Peyer's patch (tissue), 4 donors: ENCODE data around the gene TBC1D2B. TPM values are rescaled to one million over a fixed set of nuclear protein-coding genes. Genes with fewer than 3 reads are reported as not detected.

ENCODE experiments used
- DNase-seq, 3 donors: peaks; one replicate each; pipeline ENCODE4 v3.0.0-alpha.2; 2017 to 2019
- H3K27ac ChIP-seq, 4 donors: fragments of 200-600 bp; sonication (generic); one replicate each; pipeline ENCODE4 v1.5.1; 2016 to 2019
- H3K27me3 ChIP-seq, 2 donors: fragments of 200-600 bp; sonication (generic); one replicate each; pipeline ENCODE4 v1.5.1; 2019
- H3K36me3 ChIP-seq, 3 donors: fragments of 200-600 bp; sonication (generic); one replicate each; pipeline ENCODE4 v1.5.1; 2016 to 2019
- H3K4me1 ChIP-seq, 4 donors: fragments of 200-600 bp; sonication (generic); one replicate each; pipeline ENCODE4 v1.5.1; 2016 to 2019
- H3K4me3 ChIP-seq, 4 donors: fragments of 200-600 bp; sonication (generic); 1 replicate in 3 of 4; 2 replicates in 1 of 4; pipeline ENCODE4 v1.5.1; 2016 to 2019; ENCODE audit warnings: mild to moderate bottlenecking in 1 of 4
- H3K9me3 ChIP-seq, 4 donors: fragments of 200-600 bp; sonication (generic); one replicate each; pipeline ENCODE4 v1.5.1; 2016 to 2019; ENCODE audit warnings: mild to moderate bottlenecking in 1 of 4
- POLR2A ChIP-seq, 2 donors: fragments of 450-650 bp; IDR thresholded peaks; one replicate each; pipeline ENCODE4 v1.5.1; 2017; ENCODE audit warnings: antibody characterized with exemption in 2 of 2, mild to moderate bottlenecking in 2 of 2, moderate library complexity in 2 of 2
- total RNA-seq, 4 donors: library from RNA; depleted of rRNA; stranded (reverse); fragments of >200 nt; gene quantifications; one replicate each; pipeline ENCODE4 v1.1.0, GENCODE V29; 2016
- TF ChIP-seq, protein P1 (sequence below), 6 experiments: fragments of 450-650 bp in 4 of 6; fragments of 200-600 bp in 2 of 6; sonication (generic) in 1 of 6; IDR thresholded peaks; one replicate each; pipeline ENCODE4 v1.5.1; 2017 to 2019; ENCODE audit warnings: antibody characterized with exemption in 6 of 6, mild to moderate bottlenecking in 3 of 6, moderate library complexity in 1 of 6

The TBC1D2B gene
- total RNA-seq, 4 donors from 2014 or later: 52.9 to 94.9 (median 72.4) TPM

DNA sequence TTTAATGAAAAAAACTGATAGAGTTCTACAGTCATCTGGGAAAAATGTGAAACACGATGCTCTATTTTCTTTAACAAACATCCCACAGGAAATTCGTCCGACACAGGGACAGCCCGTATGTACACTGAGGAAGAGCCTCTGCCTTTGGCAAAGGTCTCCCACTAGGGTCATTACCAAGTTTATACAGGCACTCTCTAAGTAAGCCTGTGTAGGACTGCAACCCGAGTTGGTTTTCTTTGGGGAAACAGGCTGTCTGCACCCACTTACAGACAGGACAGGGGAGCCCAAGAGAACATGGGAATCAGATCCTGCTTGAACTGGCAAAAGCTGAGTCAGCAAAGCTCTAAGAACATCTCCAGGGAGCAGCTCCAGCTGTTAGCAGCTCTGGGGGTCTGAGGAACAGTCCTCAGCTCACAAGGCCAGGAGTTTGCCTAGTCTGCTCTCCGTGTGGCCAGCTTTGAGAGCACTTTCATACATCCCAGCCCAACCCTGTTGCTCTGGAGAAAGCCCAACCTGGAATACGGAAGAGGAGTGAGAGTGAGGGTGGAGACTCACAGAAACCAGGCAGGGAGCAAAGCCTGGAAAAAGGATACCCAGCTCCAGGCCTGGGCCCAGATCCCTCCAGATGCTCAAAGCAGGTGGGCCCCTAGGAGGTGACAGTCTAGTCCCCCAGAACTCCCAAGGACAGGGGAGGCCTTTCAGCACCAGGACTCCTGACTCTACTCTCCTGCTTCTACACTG is 1.9 kb downstream of the TBC1D2B start:
- Histone ChIP-seq H3K4me1 (peaks cover 0 to 60% (median 3%) of the 10 kb centered on the region in 4 donors), H3K27ac (peak overlapping the region; percentile 85 to 97 (median 93)), H3K27me3 (no peaks in the 10 kb centered on the region), H3K4me3 (peak overlapping the region; percentile 83 to 96 (median 90)), H3K36me3 (no peaks in the 10 kb centered on the region), H3K9me3 (no peaks in the 10 kb centered on the region)
- TF ChIP-seq POLR2A (IDR thresholded peaks at IDR 0.05): no peak
- TF ChIP-seq, protein P1, sequence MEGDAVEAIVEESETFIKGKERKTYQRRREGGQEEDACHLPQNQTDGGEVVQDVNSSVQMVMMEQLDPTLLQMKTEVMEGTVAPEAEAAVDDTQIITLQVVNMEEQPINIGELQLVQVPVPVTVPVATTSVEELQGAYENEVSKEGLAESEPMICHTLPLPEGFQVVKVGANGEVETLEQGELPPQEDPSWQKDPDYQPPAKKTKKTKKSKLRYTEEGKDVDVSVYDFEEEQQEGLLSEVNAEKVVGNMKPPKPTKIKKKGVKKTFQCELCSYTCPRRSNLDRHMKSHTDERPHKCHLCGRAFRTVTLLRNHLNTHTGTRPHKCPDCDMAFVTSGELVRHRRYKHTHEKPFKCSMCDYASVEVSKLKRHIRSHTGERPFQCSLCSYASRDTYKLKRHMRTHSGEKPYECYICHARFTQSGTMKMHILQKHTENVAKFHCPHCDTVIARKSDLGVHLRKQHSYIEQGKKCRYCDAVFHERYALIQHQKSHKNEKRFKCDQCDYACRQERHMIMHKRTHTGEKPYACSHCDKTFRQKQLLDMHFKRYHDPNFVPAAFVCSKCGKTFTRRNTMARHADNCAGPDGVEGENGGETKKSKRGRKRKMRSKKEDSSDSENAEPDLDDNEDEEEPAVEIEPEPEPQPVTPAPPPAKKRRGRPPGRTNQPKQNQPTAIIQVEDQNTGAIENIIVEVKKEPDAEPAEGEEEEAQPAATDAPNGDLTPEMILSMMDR (IDR thresholded peaks at IDR 0.05): no peak
- DNase-seq: peak in 2 of 3 donors; percentile 58 to 63

DNA sequence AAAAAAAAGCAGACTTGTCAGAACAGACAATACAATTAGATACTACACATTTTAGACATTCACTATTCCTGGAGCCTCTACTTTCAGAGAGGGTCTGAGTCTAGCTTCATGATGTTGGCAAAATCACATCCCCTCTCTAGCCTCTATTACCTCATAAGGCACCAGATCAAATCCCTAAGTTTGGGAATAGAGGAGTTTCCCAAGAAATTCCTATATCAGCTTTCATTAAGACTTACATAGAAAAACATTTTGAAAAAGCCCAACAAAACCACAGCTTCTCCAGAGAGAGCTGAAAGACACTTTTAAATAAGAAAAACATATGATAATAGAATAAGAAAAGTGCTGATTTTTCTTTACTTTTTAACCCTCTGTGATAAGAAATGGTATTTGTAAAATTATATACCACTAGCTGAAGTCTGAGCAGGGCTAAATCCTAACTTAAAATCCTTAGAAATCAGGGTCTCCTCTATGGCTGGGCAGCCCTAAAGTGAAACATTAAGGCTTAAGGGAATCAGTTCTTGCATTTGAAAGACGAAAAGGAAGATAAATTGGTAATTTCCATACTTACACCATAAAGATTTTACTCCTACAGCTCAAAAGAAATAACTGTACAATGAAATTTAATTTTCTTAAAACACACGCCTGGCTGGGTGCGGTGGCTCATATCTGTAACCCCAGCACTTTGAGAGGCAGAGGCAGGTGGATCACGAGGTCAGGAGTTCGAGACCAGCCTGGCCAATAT is 4.3 kb downstream of the TBC1D2B start:
- Histone ChIP-seq H3K36me3 (no peaks in the 10 kb centered on the region), H3K27me3 (no peaks in the 10 kb centered on the region), H3K27ac (peak overlapping the region; percentile 29 to 87 (median 71)), H3K9me3 (no peaks in the 10 kb centered on the region), H3K4me1 (peaks cover 2 to 80% (median 14%) of the 10 kb centered on the region in 4 donors), H3K4me3 (peak overlapping the region in 2 of 4 donors; percentile 9 to 10)
- no peak for TF ChIP-seq POLR2A (IDR thresholded peaks at IDR 0.05)
- TF ChIP-seq, protein P1 (IDR thresholded peaks at IDR 0.05): no peak
- no peak for DNase-seq

DNA sequence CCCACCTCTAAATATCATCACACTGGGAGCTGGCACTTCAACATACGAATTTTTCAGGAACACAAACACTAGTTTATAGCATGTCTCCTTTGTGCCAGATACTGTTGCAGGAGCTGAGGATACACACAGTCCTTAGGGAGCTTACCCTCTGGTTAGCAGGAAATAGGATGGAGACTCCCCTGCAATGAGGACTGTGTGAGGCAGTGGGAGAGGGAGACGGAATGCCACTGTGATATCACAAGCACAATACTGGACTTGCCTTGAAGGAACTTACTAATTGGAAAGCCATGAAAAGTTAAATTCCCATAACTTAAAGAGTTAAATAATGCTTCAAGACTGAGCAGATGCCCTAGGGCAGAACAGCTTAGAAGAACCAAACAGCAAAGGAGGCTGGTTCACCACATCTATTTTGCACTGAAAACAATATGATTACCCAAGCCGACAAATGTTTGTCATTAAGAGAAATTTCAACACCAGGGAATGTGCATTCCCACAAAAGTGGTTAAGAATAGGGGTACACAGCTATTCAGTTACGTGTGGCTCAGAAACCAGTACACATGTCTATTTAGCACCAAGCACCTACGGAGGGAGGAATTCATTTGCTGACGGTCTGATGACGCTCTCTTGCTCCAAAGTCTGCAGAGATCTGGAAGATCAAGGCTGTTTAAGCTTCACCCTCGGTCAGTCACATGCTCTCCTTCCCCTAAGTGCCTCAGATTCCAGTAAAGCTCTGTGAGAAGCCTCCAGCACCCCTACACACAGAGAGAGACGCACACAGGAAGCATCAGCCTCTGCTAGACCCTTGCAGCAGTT is 5.2 kb downstream of the TBC1D2B start:
- H3K27me3 ChIP-seq: no peaks in the 10 kb centered on the region
- no peaks in the 10 kb centered on the region for H3K36me3 ChIP-seq
- H3K4me3 ChIP-seq: peak overlapping the region in 2 of 4 donors; percentile 9 to 14
- peaks cover 2 to 83% (median 19%) of the 10 kb centered on the region in 4 donors for H3K4me1 ChIP-seq
- TF ChIP-seq POLR2A (IDR thresholded peaks at IDR 0.05): peak in 1 of 2 donors; percentile 58
- TF ChIP-seq, protein P1 (IDR thresholded peaks at IDR 0.05): no peak
- peak in 1 of 3 donors; percentile 79 for DNase-seq
- H3K27ac ChIP-seq: peak overlapping the region; percentile 29 to 87 (median 71)
- no peaks in the 10 kb centered on the region for H3K9me3 ChIP-seq

DNA sequence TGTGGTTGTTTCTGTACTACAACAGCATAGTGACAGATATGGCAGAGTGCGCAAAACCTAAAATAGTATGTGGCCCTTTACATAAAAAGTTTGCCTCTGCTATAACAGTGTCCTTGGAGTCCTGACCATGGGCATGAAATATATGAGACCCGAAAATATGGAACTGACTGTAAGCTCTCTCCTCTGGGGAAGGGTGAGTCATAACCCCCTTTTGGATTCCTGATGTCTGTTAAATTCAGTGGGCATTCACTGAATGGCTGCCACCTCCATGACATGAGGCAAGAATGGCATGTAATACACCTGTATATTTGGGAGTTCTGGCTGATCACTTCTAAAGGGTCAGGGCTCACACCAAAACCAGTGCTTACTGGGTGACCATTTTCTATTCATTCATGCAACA is 6.1 kb downstream of the TBC1D2B start:
- Histone ChIP-seq H3K27me3 (no peaks in the 10 kb centered on the region), H3K4me3 (no peak overlapping the region), H3K9me3 (no peaks in the 10 kb centered on the region), H3K4me1 (peaks cover 2 to 90% (median 25%) of the 10 kb centered on the region in 4 donors), H3K36me3 (no peaks in the 10 kb centered on the region), H3K27ac (peak overlapping the region in 2 of 4 donors; percentile 78 to 87)
- TF ChIP-seq, protein P1 (IDR thresholded peaks at IDR 0.05): no peak
- no peak for TF ChIP-seq POLR2A (IDR thresholded peaks at IDR 0.05)
- no peak for DNase-seq

DNA sequence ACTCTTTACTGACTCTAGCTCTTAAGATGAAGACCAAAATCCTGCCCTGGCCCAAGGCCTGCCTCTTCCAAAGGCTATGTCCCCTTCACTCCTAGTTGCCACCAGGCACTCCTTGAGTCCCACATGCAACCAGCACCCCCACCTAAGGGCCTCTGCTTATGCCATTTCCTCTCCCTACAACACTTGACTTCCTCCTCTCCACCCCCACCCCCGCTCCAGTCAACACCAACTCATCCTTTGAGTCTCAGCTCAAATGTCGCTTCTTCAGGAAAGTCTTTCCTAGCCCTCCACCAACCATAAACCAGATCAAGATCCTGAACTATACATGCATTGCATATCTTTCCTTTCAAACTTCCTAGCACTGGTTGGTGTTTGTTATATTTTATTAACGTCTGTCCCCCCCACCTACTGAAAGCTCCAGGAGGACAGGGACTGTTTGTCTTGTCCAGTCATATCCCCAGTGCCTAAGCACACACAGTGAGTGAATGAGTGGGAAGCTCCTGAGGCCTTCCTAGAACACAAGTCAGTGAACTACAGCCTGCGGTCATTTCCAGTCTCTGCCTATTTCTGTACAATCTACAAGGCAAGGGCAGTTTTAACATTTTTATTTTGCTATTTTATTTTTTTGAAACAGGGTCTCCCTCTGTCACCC is 7.3 kb downstream of the TBC1D2B start:
- DNase-seq: peak in 2 of 3 donors; percentile 71 to 79
- H3K4me1 ChIP-seq: peaks cover 2 to 90% (median 29%) of the 10 kb centered on the region in 4 donors

More for the DNA sequence above, 7.3 kb downstream of the TBC1D2B start:
- Histone ChIP-seq H3K27ac (peak overlapping the region; percentile 61 to 87 (median 75)), H3K27me3 (no peaks in the 10 kb centered on the region), H3K36me3 (no peaks in the 10 kb centered on the region), H3K9me3 (no peaks in the 10 kb centered on the region), H3K4me3 (no peak overlapping the region)
- TF ChIP-seq, protein P1 (IDR thresholded peaks at IDR 0.05): no peak
- TF ChIP-seq POLR2A (IDR thresholded peaks at IDR 0.05): no peak
